ENCODE results near the gene BACH2. TPM values are rescaled to one million over a fixed set of nuclear protein-coding genes. Genes with fewer than 3 reads are reported as not detected.
A peak's percentile ranks its signal among the peaks of the same experiment; 100 is the strongest.

Gene BACH2
- total RNA-seq, 1 donor from 2014 or later: 34.1 TPM

DNA sequence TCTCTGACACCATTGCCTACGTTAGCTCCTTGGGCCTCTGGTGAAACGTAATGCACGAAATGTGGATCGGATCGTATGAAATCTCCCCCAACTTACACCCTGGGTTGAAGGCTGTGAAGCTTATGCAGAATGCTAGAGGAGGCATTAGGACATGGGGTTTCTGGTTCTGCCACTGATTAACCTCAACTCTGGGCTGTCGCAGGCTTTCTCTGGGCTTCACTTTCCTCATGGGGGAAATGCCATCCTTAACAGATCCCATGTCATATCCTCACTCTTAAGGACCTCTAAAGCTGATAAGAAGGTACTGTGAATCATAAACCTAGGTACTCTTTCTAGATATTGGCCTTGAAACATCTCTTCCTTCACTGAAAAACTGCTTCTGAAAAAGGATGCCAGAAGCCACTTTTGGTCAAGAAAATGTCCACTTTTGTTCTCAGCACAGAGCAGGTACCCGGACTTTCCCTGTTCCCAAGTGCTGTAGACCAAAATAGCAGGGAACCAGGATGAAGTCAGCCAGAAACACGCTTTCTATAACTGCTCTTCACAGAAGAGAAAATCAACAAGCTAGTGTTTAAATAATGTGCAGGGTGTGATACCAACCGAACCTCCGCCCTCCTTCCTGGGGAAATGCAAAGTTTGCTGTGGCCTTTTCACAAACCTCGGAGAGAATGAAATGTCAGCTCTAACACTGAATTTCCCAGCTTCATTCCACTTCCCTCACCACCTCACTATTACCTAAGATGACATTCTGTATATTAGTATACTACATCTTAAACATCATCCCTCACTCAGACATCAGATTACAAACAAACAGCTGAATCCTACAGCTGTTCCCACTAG is 118.9 kb downstream of the BACH2 start:
- Mint-ChIP-seq H3K36me3 (peaks cover 13% of the 10 kb centered on the region), H3K27me3 (ENCODE audit: low read depth) (no peaks in the 10 kb centered on the region), H3K27ac (peak overlapping the region; percentile 32), H3K4me3 (no peak overlapping the region), H3K4me1 (peaks cover 28% of the 10 kb centered on the region), H3K9me3 (peaks cover 8% of the 10 kb centered on the region)
- TF ChIP-seq, protein P1, sequence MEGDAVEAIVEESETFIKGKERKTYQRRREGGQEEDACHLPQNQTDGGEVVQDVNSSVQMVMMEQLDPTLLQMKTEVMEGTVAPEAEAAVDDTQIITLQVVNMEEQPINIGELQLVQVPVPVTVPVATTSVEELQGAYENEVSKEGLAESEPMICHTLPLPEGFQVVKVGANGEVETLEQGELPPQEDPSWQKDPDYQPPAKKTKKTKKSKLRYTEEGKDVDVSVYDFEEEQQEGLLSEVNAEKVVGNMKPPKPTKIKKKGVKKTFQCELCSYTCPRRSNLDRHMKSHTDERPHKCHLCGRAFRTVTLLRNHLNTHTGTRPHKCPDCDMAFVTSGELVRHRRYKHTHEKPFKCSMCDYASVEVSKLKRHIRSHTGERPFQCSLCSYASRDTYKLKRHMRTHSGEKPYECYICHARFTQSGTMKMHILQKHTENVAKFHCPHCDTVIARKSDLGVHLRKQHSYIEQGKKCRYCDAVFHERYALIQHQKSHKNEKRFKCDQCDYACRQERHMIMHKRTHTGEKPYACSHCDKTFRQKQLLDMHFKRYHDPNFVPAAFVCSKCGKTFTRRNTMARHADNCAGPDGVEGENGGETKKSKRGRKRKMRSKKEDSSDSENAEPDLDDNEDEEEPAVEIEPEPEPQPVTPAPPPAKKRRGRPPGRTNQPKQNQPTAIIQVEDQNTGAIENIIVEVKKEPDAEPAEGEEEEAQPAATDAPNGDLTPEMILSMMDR (IDR thresholded peaks at IDR 0.05; ENCODE audit: unreplicated experiment): no peak
- DNase-seq (ENCODE audit: low spot score in 2 of 2, unreplicated experiment in 2 of 2): no peak

DNA sequence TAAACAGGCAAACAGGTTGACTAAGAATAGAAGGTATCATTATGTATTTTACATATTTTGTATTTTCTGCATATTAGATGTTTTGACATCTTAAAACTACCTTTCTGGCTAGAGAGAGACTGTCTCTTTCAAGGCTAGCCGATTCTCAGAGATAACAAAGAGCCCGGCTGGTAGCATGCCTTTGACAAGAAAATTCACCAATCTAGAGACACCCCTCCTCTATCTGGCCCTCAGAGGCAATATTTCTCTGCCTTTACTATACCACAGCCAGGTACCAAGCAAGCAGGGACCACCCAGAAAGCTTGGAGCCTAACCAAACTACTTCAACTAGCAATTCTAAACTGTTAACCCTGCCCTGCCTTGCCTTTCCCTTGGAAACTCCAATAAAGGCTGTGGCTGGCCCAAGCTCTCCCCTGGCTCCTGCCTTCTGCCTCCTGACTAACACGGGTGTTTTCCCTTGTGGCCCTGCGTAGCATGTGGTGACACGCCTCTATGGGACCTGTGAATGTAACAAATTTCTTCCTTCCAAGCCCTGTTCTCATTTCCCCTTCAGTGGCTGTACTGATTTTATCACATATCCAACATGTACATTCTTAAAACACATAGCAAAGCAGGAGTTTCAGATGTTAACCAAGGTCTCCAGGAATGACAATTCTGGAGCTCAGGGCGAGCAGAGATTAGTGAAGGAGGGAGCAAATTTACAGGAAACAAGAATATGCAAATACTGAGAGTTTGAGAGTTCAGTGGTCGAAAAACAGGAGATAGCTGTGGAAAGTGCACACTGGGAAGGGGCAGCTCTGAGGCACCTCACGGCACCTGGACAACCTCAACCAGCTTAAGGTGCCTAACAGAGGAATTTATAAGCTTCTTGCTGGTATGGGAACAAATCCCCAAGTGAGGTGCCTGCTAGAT is 120.8 kb downstream of the BACH2 start:
- H3K27me3 Mint-ChIP-seq (ENCODE audit: low read depth): no peaks in the 10 kb centered on the region
- H3K27ac Mint-ChIP-seq: peak overlapping the region; percentile 11
- peaks cover 12% of the 10 kb centered on the region for H3K9me3 Mint-ChIP-seq
- peaks cover 15% of the 10 kb centered on the region for H3K36me3 Mint-ChIP-seq
- H3K4me1 Mint-ChIP-seq: peaks cover 15% of the 10 kb centered on the region
- TF ChIP-seq, protein P1 (IDR thresholded peaks at IDR 0.05; ENCODE audit: unreplicated experiment): no peak
- DNase-seq (ENCODE audit: low spot score in 2 of 2, unreplicated experiment in 2 of 2): no peak
- H3K4me3 Mint-ChIP-seq: no peak overlapping the region

DNA sequence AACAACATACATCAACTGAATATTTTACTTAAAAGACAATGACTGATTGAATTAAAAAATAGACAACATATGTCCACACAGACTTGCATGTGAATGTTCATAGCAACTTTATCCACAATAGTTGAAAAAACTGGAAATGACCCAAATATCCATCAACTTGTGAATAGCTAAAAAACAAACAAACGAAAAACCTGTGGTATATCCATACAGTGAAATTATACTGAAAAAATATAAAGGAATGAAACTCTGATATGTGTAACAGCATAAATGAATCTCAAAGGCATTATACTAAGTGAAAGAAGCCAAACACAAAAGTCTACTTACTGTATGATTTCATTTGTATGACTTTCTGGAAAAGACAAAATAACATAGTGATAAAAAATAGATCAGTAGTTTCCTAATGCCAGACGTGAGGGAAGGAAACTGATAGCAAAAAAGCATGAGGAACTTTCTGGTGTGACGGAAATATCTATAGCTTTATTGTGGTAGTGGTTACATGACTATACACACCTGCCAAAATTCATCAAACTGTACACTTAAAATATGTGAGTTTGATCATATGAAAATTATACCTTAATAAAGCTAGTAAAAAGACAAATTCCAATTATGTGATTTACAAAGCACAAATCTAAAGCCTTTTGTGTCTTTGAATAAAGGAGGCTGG is 123.2 kb downstream of the BACH2 start:
- Mint-ChIP-seq H3K27me3 (ENCODE audit: low read depth) (no peaks in the 10 kb centered on the region), H3K27ac (no peak overlapping the region), H3K9me3 (peaks cover 15% of the 10 kb centered on the region), H3K36me3 (peaks cover 15% of the 10 kb centered on the region), H3K4me1 (peaks cover 32% of the 10 kb centered on the region), H3K4me3 (no peak overlapping the region)
- TF ChIP-seq, protein P1 (IDR thresholded peaks at IDR 0.05; ENCODE audit: unreplicated experiment): no peak
- no peak for DNase-seq (ENCODE audit: low spot score in 2 of 2, unreplicated experiment in 2 of 2)

DNA sequence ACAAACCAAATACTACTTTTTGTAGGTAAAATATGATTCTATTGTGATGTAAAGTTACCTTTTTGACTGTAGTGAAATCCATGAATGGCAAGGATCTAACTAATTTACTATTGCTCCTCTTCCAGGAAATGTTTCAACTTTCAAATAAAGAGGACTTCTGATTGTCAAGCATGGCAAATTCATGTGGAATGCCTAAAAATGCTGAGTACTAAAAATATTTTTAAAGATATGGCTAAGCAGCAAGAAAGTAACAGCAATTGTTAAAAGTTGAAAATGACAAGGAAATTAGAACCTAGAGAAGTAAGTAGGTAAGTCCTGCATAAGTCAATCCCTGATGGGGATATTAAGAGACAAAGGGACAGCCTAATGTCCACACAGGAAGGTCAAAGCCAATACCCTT is 126.0 kb downstream of the BACH2 start:
- Mint-ChIP-seq H3K27ac (no peak overlapping the region), H3K36me3 (peaks cover 15% of the 10 kb centered on the region), H3K9me3 (peaks cover 15% of the 10 kb centered on the region), H3K27me3 (ENCODE audit: low read depth) (no peaks in the 10 kb centered on the region), H3K4me1 (peaks cover 25% of the 10 kb centered on the region), H3K4me3 (no peak overlapping the region)
- TF ChIP-seq, protein P1 (IDR thresholded peaks at IDR 0.05; ENCODE audit: unreplicated experiment): no peak
- no peak for DNase-seq (ENCODE audit: low spot score in 2 of 2, unreplicated experiment in 2 of 2)

DNA sequence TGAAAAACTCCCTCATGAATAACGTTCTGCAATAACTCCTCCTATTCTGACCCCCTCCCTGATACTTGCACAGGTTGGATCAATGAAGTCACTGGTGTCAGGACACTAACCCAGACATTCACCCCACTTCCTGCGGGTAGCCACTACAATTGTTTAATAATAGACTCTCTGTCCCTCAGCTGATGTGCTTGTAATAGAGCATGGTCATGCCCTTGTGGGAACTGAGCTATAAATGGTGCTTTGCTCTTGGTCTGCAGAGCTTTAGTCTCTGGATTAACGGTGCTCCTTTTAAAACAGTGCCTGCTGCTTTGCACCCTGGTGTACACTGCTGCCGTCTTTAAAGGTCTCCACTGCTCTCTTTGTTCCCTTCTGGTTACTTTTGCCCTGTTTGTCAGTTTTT is 127.3 kb downstream of the BACH2 start:
- no peak for DNase-seq (ENCODE audit: low spot score in 2 of 2, unreplicated experiment in 2 of 2)
- Mint-ChIP-seq H3K36me3 (peaks cover 13% of the 10 kb centered on the region), H3K4me3 (no peak overlapping the region), H3K9me3 (peaks cover 15% of the 10 kb centered on the region), H3K27ac (peak overlapping the region; percentile 78), H3K4me1 (peaks cover 25% of the 10 kb centered on the region), H3K27me3 (ENCODE audit: low read depth) (no peaks in the 10 kb centered on the region)
- TF ChIP-seq, protein P1 (IDR thresholded peaks at IDR 0.05; ENCODE audit: unreplicated experiment): no peak

All from mesothelial cell of epicardium (in vitro differentiated cells).